GM18873 (cell line): ENCODE data around the gene PLXNC1.

Source experiments
- ATAC-seq: cut with Tn5 transposase; IDR thresholded peaks from one replicate; pipeline ENCODE4 v1.9.1; 2021; ENCODE audit warnings: mild to moderate bottlenecking, moderate library complexity, moderate number of reproducible peaks; ENCODE audit not compliant: unreplicated experiment, low FRiP score

The PLXNC1 gene

GRCh38 chr12:94152292-94153078 lies 4.1 kb downstream of the PLXNC1 start:
- no peak for ATAC-seq

GRCh38 chr12:94157181-94157580 lies 8.8 kb downstream of the PLXNC1 start:
- ATAC-seq = no peak

DNA sequence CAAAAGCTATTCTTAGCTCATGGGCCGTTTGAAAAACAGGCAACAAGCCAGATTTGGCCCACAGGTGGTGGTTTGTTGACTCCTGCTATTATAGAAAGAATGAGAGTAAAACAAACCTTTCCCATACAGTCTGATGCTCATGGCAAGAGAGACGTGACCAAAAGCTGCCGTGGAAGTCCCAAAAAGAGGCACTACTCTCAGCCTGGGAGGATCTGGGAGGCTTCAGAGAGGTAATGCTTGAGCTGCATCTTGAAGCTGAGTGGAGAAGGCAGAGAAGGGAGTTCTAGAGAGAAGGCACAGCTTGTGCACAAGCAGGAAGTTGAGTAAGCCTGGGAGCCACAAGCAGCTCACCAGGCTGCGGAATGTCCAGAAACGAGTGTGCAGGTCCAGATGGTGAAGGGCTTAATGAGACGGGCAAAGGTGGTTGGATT lies 9.6 kb downstream of the PLXNC1 start:
- ATAC-seq = peak; percentile 82

DNA sequence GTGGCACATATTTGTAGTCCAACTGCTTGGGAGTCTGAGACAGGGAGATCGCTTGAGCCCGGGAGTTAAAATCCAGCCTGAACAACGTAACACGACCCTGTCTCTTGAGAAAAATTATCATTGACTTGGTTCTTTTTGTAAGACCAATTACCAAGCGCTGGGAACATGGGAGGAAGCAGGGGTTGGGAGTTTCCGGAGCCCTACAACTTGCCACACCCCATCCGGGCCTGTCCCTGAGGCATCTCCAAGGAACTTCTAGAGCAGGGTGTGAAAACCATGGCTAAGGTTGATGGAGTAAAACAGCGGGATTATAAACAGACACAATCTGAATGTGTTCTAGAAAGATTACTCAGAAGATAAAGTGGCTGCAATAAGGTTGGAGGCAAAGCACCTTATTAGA lies 10.3 kb downstream of the PLXNC1 start:
- no peak for ATAC-seq

DNA sequence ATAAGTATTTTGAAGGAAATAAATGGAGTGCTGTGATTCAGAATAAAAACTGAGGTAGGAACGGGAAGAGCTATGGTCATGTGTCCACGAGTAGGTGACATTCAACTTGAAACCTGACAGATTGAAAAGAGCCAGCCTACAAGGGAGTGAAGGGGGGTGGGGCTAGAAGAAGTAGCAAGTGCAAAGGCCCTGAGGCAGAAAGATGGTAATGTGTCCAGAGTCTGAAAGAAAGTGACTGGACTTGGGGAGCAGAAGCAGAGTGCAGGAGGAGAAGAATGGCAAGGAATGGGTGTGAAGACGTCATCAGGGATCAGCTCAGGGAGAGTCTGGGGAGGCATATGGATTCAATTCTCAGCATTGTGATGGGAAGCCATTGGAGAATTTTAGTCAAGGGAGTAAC lies 13.7 kb downstream of the PLXNC1 start:
- ATAC-seq = no peak

GRCh38 chr12:94163850-94164249 lies 15.5 kb downstream of the PLXNC1 start:
- ATAC-seq = no peak

- no peak for ATAC-seq
Observed at GRCh38 chr12:94165138-94165537, 16.8 kb downstream of the PLXNC1 start.

- no peak for ATAC-seq
Observed at GRCh38 chr12:94165670-94166364, 17.4 kb downstream of the PLXNC1 start.

GRCh38 chr12:94167071-94167755 lies 18.8 kb downstream of the PLXNC1 start:
- no peak for ATAC-seq

- ATAC-seq = no peak
Observed at GRCh38 chr12:94167756-94168416, 19.5 kb downstream of the PLXNC1 start.

DNA sequence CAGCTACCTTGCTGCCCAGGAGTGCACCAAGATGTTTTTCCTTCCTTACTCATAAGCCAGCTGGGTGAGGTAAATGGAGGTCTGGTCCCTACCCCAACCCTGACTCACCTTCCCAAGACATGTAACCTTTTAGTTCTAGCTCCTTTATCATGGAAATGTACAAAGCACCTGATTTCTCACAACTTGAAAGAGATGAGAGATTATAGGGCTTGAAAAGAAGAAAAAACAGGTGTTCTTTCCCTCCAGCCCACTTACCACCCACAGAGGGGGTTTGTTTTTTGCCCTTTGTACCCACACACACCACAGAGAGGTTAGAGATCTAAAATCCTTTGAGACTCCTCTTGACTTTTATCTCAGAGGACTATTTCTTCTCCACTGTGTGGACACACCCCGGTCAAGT lies 21.1 kb downstream of the PLXNC1 start:
- ATAC-seq = no peak

- ATAC-seq = no peak
Observed at GRCh38 chr12:94169966-94170689, 21.8 kb downstream of the PLXNC1 start.

- no peak for ATAC-seq
Observed at GRCh38 chr12:94170690-94171594, 22.6 kb downstream of the PLXNC1 start.

DNA sequence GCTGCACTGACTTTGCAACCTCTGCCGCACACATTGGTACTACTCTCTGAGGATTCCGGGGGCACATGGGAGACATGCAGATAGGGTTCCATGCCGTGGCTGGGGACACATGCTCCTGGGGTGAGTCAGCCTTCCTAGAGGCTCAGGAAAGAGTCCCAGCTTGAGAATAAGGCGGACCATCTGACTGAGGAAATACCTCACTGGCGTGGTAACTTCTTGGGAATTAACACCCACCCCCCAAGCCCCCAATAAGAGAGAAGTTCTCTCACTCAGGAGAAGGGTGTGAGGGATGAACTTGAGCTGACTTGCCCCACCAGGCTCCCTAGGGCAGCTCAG lies 23.2 kb downstream of the PLXNC1 start:
- no peak for ATAC-seq

DNA sequence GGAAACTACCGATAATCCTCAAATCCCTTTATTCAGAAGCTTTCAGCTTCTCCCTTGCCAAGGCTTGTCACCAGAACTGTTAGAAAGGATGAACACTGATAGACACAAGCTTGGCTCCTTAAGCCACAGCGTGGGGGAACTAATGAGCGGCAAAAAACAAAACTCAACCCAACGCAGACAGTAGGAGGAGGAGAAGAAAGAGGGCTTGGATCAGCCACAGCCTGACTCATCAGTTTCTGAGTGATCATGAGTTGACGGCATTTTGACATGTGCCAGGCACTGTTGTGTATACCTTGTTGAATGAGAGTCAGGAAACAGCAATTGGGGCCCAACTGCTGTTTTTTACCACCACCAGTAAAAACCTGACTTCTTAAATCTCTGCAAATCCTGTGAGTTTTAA lies 23.7 kb downstream of the PLXNC1 start:
- no peak for ATAC-seq

GRCh38 chr12:94172973-94173372 lies 24.6 kb downstream of the PLXNC1 start:
- ATAC-seq = no peak

DNA sequence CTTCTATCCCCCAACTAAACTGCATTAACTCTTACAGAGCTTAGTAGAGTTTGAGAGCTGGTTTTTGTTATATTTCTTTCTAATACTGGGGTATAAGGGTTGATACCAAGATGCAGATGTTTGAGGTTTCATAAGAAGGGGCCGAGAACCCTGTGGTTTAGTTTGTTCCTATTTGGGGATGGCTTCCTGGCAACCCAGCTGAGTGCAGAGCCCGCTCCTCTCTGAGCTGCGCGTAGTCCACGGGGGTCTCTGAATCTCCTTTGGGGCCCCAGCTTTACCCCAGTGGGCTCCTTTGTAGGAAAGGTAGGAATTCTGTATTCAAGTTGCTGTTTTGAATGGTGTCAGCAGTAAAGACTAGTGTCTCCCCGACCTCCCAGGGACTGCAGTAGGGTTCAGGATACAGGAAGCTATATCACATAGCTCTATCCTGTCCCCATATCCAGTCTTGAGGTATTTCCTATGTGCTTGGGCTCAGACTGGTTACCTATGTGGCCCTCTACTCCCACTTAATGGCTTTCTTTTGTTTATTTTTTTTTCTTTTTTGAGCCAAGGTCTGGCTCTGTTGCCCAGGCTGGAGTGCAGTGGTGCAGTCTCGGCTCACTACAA lies 25.4 kb downstream of the PLXNC1 start:
- ATAC-seq = peak; percentile 56

- ATAC-seq = no peak
Observed at GRCh38 chr12:94174576-94174975, 26.2 kb downstream of the PLXNC1 start.
